Thymus (tissue), 11 donors: ENCODE measurements around the gene PCSK6. TPM values are rescaled to one million over a fixed set of nuclear protein-coding genes. Genes with fewer than 3 reads are reported as not detected.
A peak's percentile ranks its signal among the peaks of the same experiment; 100 is the strongest.

Experiments used
- DNase-seq, 9 donors: peaks; one replicate each; pipeline ENCODE4 v3.0.0-alpha.2; 2013; ENCODE audit warnings: low spot score in 9 of 9, low read depth in 6 of 9, missing footprints in 1 of 9
- H3K27ac ChIP-seq, 2 donors: one replicate each; pipeline ENCODE4 v1.5.1; 2013; ENCODE audit warnings: control low read depth in 1 of 2, low read depth in 1 of 2, low read length in 1 of 2, mild to moderate bottlenecking in 1 of 2, moderate library complexity in 1 of 2
- H3K27me3 ChIP-seq, 2 donors: one replicate each; pipeline ENCODE4 v1.5.1; 2013; ENCODE audit warnings: low read length in 1 of 2; ENCODE audit not compliant: control insufficient read depth in 2 of 2, insufficient read depth in 1 of 2
- H3K36me3 ChIP-seq, 2 donors: one replicate each; pipeline ENCODE4 v1.5.1; 2013; ENCODE audit warnings: low read length in 1 of 2, mild to moderate bottlenecking in 1 of 2, moderate library complexity in 1 of 2; ENCODE audit not compliant: control insufficient read depth in 2 of 2, insufficient read depth in 2 of 2
- H3K4me1 ChIP-seq, 2 donors: one replicate each; pipeline ENCODE4 v1.5.1; 2013; ENCODE audit warnings: low read length in 2 of 2; ENCODE audit not compliant: control insufficient read depth in 2 of 2, insufficient read depth in 2 of 2
- H3K4me3 ChIP-seq, 2 donors: one replicate each; pipeline ENCODE4 v1.5.1; 2013; ENCODE audit warnings: low read length in 2 of 2, control low read depth in 1 of 2, mild to moderate bottlenecking in 1 of 2
- H3K9me3 ChIP-seq, 2 donors: one replicate each; pipeline ENCODE4 v1.5.1; 2013; ENCODE audit warnings: low read length in 1 of 2, mild to moderate bottlenecking in 1 of 2; ENCODE audit not compliant: control insufficient read depth in 2 of 2, insufficient read depth in 1 of 2
- WGBS: extraction: QIAGEN DNeasy Blood & Tissue Kit; methylation state at CpG from one replicate; pipeline ENCODE4 v1.1.7; 2013; 5-methylcytosine and 5-hydroxymethylcytosine counted together
- polyA plus RNA-seq: library from polyadenylated mRNA; stranded (reverse); fragments of 200-250 nt; gene quantifications from one replicate; pipeline ENCODE4 v1.2.3, GENCODE V29; 2013
- total RNA-seq: library from RNA; stranded (reverse); fragments of 120-200 nt; gene quantifications from one replicate; pipeline ENCODE4 v1.2.4, GENCODE V29; 2013
- donor health status: healthy.

PCSK6 gene
- total and polyA plus RNA-seq, 2 donors = 10.1 to 10.5 TPM

DNA sequence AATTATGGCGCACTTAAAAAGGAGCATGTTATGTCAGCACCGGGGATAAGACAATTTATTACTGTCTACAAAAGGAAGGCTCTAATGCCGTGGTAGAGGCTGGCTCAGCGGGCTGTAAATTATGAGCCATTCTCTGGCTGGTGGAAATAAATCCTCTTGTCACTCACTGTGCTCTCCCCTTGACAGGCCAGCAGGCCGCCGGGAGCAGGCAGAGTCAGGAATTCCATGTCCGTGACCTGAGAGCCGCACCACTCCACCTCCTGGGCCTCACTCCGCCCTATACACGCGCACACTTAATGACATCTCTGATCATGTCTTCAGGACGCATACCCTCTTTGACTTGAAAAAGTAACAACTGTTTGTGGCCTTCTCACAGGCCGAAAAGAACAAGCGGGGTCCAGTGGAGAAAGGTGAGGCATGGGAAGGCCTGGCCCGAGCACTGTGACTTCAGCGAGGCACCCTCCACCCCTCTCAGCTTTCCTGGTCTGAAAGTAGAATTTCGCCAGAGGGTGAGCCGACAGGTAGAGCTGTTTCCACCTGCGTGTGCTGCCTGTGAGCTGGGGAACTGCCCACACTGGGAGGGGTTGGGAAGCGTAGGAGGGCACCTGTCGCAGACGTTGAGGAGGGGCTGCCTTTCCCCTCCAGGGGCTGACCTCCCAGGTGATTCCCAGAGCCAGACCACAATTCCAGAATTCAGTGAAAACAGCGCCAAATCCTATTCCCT, 13.2 kb upstream of the PCSK6 start:
- no peak for DNase-seq
- no peaks in the 10 kb centered on the region for H3K36me3 ChIP-seq
- 85% methylated on average over 23 of the region's 23 CpGs for WGBS

GRCh38 chr15:101501703-101502373, 12.3 kb upstream of the PCSK6 start:
- H3K4me3 ChIP-seq = no peak overlapping the region
- peaks cover 0 to 4% of the 10 kb centered on the region in 2 donors for H3K9me3 ChIP-seq
- peaks cover 0 to 4% of the 10 kb centered on the region in 2 donors for H3K4me1 ChIP-seq
- peak in 3 of 9 donors; percentile 15 to 45 (median 32) for DNase-seq
- peaks cover 0 to 19% of the 10 kb centered on the region in 2 donors for H3K27me3 ChIP-seq
- no peaks in the 10 kb centered on the region for H3K36me3 ChIP-seq
- WGBS = 16% methylated on average over 23 of the region's 23 CpGs
- no peak overlapping the region for H3K27ac ChIP-seq

More for the DNA sequence above, 13.2 kb upstream of the PCSK6 start:
- peaks cover 0 to 4% of the 10 kb centered on the region in 2 donors for H3K9me3 ChIP-seq
- H3K27ac ChIP-seq = no peak overlapping the region
- H3K4me1 ChIP-seq = peaks cover 0 to 4% of the 10 kb centered on the region in 2 donors
- no peak overlapping the region for H3K4me3 ChIP-seq
- H3K27me3 ChIP-seq = peaks cover 0 to 14% of the 10 kb centered on the region in 2 donors

DNA sequence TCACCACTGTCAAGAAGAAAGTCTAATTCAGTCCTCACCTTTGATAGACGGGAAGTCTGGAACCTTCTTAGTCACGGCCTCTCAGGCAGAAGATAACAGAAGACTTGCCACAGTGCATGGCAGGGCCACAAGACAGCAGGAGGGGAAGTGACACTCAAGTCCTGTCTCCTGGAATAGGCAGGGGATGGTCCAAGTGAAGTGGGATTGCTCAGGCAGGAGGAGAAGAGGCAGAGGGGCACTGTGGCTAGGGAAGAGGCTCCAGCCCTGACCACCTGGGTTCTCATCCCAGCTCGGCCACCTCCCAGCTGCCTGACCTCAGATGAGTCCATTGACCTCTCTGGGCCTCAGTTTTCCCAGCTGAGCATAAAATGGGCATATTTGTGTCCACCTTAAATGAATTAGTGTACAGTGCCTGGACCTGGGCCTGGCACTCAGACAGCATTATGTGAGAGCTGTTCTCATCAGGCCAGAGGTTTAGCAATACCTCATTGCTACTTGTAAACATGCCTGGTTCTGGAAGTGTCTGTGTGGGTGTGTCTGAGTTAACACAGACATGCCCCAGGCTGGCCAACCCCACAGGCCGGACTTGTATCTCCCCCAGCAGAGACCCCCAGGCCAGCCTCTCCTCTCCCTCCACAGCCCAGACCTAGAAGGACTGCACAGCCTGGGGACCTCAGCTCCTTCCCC, 11.5 kb upstream of the PCSK6 start:
- Histone ChIP-seq H3K27ac (no peak overlapping the region), H3K4me3 (no peak overlapping the region), H3K9me3 (peaks cover 0 to 7% of the 10 kb centered on the region in 2 donors), H3K27me3 (peaks cover 0 to 27% of the 10 kb centered on the region in 2 donors), H3K36me3 (no peaks in the 10 kb centered on the region), H3K4me1 (peaks cover 0 to 4% of the 10 kb centered on the region in 2 donors)
- DNase-seq = no peak
- WGBS = 78% methylated on average over 4 of the region's 4 CpGs

- no peak overlapping the region for H3K4me3 ChIP-seq
- no peaks in the 10 kb centered on the region for H3K36me3 ChIP-seq
- H3K27me3 ChIP-seq = peaks cover 0 to 36% of the 10 kb centered on the region in 2 donors
- 11% methylated on average over 11 of the region's 11 CpGs for WGBS
- peaks cover 0 to 4% of the 10 kb centered on the region in 2 donors for H3K4me1 ChIP-seq
- H3K27ac ChIP-seq = no peak overlapping the region
- DNase-seq = peak in 4 of 9 donors; percentile 6 to 46 (median 13)
- peaks cover 0 to 7% of the 10 kb centered on the region in 2 donors for H3K9me3 ChIP-seq
Observed at GRCh38 chr15:101499863-101500713, 10.6 kb upstream of the PCSK6 start.

- Histone ChIP-seq H3K36me3 (no peaks in the 10 kb centered on the region), H3K27ac (no peak overlapping the region), H3K4me3 (no peak overlapping the region), H3K4me1 (peaks cover 0 to 4% of the 10 kb centered on the region in 2 donors), H3K9me3 (peaks cover 0 to 7% of the 10 kb centered on the region in 2 donors), H3K27me3 (peaks cover 0 to 43% of the 10 kb centered on the region in 2 donors)
- WGBS = 93% methylated on average over 14 of the region's 14 CpGs
- DNase-seq = no peak
Observed at GRCh38 chr15:101498717-101499480, 9.4 kb upstream of the PCSK6 start.

- Histone ChIP-seq H3K9me3 (peaks cover 0 to 7% of the 10 kb centered on the region in 2 donors), H3K36me3 (no peaks in the 10 kb centered on the region), H3K4me1 (peaks cover 0 to 4% of the 10 kb centered on the region in 2 donors), H3K27me3 (peaks cover 0 to 43% of the 10 kb centered on the region in 2 donors), H3K4me3 (no peak overlapping the region), H3K27ac (no peak overlapping the region)
- DNase-seq = no peak
- 95% methylated on average over 9 of the region's 9 CpGs for WGBS
Observed at GRCh38 chr15:101498076-101498716, 8.7 kb upstream of the PCSK6 start.

DNA sequence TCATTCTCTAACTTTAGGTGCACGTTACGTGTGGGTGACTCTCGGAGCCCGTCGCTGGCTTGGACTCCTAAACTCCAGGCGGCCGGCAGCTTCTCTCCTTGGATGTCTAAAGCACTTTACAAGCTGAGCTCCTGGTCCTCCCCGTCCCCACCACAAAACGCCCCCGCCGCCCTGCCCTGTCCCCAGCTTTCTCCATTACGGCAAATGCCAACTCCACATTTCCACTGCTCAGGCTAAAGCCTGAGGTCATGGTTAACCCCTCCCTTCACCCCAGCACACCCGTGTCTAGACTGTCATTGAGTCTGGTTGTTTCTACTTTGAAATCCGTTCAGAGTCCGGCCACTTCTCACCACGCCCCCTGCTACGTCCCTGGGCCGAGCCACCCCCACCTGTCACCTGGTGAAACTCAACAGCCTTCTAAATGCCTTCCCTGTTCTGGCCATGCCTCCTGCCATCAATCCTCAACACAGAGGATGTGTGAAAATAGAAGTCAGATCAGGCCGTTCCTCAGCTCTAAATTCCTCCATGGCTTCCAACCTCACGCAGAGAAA, 8.1 kb upstream of the PCSK6 start:
- 95% methylated on average over 20 of the region's 20 CpGs for WGBS
- Histone ChIP-seq H3K36me3 (no peaks in the 10 kb centered on the region), H3K27ac (no peak overlapping the region), H3K4me3 (no peak overlapping the region), H3K4me1 (peaks cover 0 to 4% of the 10 kb centered on the region in 2 donors), H3K27me3 (peaks cover 0 to 38% of the 10 kb centered on the region in 2 donors), H3K9me3 (peaks cover 0 to 4% of the 10 kb centered on the region in 2 donors)
- no peak for DNase-seq
